Upper lobe of left lung (tissue), 4 donors: ENCODE measurements around the gene PRRC2B.

Source experiments
- CTCF ChIP-seq, 6 experiments: fragments of 450-650 bp in 4 of 6; fragments of 200-600 bp in 2 of 6; sonication (generic) in 2 of 6; IDR thresholded peaks; one replicate each; pipeline ENCODE4 v1.5.1; 2016 to 2019; ENCODE audit warnings: antibody characterized with exemption in 6 of 6
- POLR2A ChIP-seq, 4 donors: fragments of 450-650 bp; IDR thresholded peaks; one replicate each; pipeline ENCODE4 v1.5.1; 2016 to 2017; ENCODE audit warnings: antibody characterized with exemption in 4 of 4, mild to moderate bottlenecking in 2 of 4

GRCh38 chr9:131528886-131529505 is 135.1 kb downstream of the PRRC2B start:
- TF ChIP-seq CTCF (IDR thresholded peaks at IDR 0.05) (no peak), POLR2A (IDR thresholded peaks at IDR 0.05) (no peak)
